Measurements from ENCODE around the gene AAR2. TPM values are rescaled to one million over a fixed set of nuclear protein-coding genes. Genes with fewer than 3 reads are reported as not detected.

The AAR2 gene
- total RNA-seq, 1 donor from 2014 or later, result 23.8 TPM

GRCh38 chr20:36255445-36255844 is 19.2 kb downstream of the AAR2 start:
- H3K9me3 ChIP-seq, result no peaks in the 10 kb centered on the region
- peaks cover 0 to 20% of the 10 kb centered on the region in 2 donors for H3K36me3 ChIP-seq
- H3K27ac ChIP-seq, result no peak overlapping the region
- peak in 1 of 2 donors; percentile 82 for DNase-seq (ENCODE audit: extremely low spot score in 2 of 2)
- peaks cover 16% of the 10 kb centered on the region for H3K4me1 ChIP-seq
- no peak for TF ChIP-seq POLR2A (IDR thresholded peaks at IDR 0.05)
- TF ChIP-seq POLR2AphosphoS5 (IDR thresholded peaks at IDR 0.05; ENCODE audit: insufficient read depth in 1 of 2, low read depth in 1 of 2), result no peak
- TF ChIP-seq, protein P1, sequence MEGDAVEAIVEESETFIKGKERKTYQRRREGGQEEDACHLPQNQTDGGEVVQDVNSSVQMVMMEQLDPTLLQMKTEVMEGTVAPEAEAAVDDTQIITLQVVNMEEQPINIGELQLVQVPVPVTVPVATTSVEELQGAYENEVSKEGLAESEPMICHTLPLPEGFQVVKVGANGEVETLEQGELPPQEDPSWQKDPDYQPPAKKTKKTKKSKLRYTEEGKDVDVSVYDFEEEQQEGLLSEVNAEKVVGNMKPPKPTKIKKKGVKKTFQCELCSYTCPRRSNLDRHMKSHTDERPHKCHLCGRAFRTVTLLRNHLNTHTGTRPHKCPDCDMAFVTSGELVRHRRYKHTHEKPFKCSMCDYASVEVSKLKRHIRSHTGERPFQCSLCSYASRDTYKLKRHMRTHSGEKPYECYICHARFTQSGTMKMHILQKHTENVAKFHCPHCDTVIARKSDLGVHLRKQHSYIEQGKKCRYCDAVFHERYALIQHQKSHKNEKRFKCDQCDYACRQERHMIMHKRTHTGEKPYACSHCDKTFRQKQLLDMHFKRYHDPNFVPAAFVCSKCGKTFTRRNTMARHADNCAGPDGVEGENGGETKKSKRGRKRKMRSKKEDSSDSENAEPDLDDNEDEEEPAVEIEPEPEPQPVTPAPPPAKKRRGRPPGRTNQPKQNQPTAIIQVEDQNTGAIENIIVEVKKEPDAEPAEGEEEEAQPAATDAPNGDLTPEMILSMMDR (IDR thresholded peaks at IDR 0.05), result no peak
- intact Hi-C loops (cut with DNase I), result no loop called here
- no peaks in the 10 kb centered on the region for H3K27me3 ChIP-seq
- H3K4me3 ChIP-seq, result no peak overlapping the region

DNA sequence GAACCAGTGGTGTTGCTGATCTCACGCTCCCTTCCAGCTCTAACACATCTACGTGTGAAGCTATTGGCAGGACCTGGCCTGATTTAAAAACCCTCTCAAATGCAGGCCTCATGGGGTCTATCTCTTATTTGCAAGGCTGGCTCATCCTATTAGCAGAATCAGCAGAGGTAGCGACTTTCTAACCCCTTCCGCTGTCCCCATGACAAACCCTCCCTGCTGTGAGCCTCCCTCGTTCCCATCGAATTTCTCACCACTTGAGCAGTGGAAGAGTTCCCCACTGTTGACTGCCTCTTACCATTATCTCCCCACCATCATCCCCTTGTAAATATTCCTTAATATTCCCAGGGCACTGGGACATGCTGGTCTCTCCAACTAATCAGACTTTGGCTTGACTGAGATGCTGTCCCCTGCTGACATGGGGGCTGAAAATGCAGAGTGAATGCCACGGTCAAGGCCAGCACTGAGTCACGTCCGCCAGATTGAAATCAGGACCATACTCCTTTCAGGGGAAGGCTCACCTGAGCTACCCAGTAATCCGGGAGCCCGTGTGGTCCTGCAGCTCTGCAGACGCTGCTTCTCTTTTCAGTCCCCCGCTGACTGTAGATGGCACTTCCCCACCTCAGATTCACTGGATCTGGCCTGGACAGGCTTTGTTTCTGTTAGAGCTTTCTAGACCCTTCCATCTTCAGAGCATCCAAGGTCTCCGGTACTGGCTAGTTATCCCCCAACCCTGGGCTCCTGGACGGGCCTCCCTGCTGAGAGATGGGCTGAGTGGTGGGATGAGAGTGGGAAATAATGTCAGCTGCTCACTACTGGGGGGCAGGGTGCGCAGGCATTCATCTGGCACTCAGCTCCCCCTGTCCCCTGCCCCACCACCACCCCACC is 23.1 kb downstream of the AAR2 start:
- Histone ChIP-seq H3K9me3 (no peaks in the 10 kb centered on the region), H3K27me3 (no peaks in the 10 kb centered on the region), H3K36me3 (peaks cover 0 to 20% of the 10 kb centered on the region in 2 donors), H3K27ac (no peak overlapping the region), H3K4me3 (no peak overlapping the region), H3K4me1 (no peaks in the 10 kb centered on the region)
- TF ChIP-seq POLR2A (IDR thresholded peaks at IDR 0.05), result no peak
- TF ChIP-seq, protein P1 (IDR thresholded peaks at IDR 0.05), result no peak
- TF ChIP-seq POLR2AphosphoS5 (IDR thresholded peaks at IDR 0.05; ENCODE audit: insufficient read depth in 1 of 2, low read depth in 1 of 2), result no peak
- intact Hi-C loops (cut with DNase I), result no loop called here
- no peak for DNase-seq (ENCODE audit: extremely low spot score in 2 of 2)

GRCh38 chr20:36260316-36260715 is 24.0 kb downstream of the AAR2 start:
- H3K36me3 ChIP-seq, result peaks cover 0 to 17% of the 10 kb centered on the region in 2 donors
- no peaks in the 10 kb centered on the region for H3K9me3 ChIP-seq
- TF ChIP-seq, protein P1 (IDR thresholded peaks at IDR 0.05), result no peak
- TF ChIP-seq POLR2AphosphoS5 (IDR thresholded peaks at IDR 0.05; ENCODE audit: insufficient read depth in 1 of 2, low read depth in 1 of 2) (no peak), POLR2A (IDR thresholded peaks at IDR 0.05) (no peak)
- H3K4me3 ChIP-seq, result no peak overlapping the region
- intact Hi-C loops (cut with DNase I), result no loop called here
- no peaks in the 10 kb centered on the region for H3K27me3 ChIP-seq
- DNase-seq (ENCODE audit: extremely low spot score in 2 of 2), result no peak
- H3K4me1 ChIP-seq, result no peaks in the 10 kb centered on the region
- no peak overlapping the region for H3K27ac ChIP-seq

DNA sequence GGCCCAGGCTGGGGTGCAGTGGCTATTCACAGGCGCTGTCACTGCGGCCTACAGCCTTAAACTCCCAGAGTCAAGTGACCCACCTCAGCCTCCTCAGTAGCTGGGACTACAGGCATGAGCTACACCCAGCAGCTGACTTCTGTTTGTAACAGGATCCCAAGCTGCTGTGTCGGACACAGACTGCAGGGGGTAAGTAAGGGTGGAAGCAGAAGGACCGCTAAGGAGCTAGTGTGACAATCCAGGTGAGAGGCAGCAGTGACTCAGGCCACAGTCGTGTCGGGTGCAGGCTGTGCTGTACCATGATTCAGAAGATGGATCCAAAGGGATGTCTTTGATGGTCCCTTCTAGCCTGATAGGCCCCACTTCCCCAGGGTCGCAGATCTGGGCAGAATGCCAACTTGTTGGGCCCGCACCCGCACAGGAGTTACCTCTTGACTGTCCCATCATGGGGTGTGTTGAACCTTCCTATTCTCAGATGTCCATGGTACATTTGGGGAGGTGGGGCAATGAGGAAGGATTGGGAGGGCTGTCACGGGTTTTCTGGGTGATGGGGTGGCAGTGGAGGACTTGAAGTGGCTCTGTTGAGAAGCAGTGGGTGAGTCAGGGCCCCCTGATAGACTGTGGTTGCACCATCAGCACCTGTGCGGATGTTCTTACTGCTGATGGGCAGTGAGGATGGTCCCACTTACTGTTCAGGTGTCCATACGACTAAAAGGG is 25.3 kb downstream of the AAR2 start:
- TF ChIP-seq, protein P1 (IDR thresholded peaks at IDR 0.05), result no peak
- TF ChIP-seq POLR2A (IDR thresholded peaks at IDR 0.05) (no peak), POLR2AphosphoS5 (IDR thresholded peaks at IDR 0.05; ENCODE audit: insufficient read depth in 1 of 2, low read depth in 1 of 2) (no peak)
- no peak overlapping the region for H3K4me3 ChIP-seq
- intact Hi-C loops (cut with DNase I), result no loop called here
- no peaks in the 10 kb centered on the region for H3K27me3 ChIP-seq
- no peak overlapping the region for H3K27ac ChIP-seq
- peaks cover 0 to 5% of the 10 kb centered on the region in 2 donors for H3K36me3 ChIP-seq
- H3K9me3 ChIP-seq, result no peaks in the 10 kb centered on the region
- H3K4me1 ChIP-seq, result no peaks in the 10 kb centered on the region
- no peak for DNase-seq (ENCODE audit: extremely low spot score in 2 of 2)
